Panc1 (cell line): Measurements from ENCODE around the gene PYGO2. TPM values are rescaled to one million over a fixed set of nuclear protein-coding genes. Genes with fewer than 3 reads are reported as not detected.

Source experiments
- ATAC-seq: fragments of 200-7000 bp; cut with Tn5 transposase; 2 replicates; pipeline ENCODE4 v1.9.1; 2020; ENCODE audit warnings: mild to moderate bottlenecking, moderate library complexity
- BruUV-seq: library from RNA; stranded (reverse); fragments of 400-500 nt; replicated peaks from 2 replicates; lab custom pipeline; 2021; lab: Mats Ljungman, UMichigan
- CTCF ChIA-PET: fragments of 300-600 bp; sonication (Branson Sonifier 250); formaldehyde crosslinking; loops from one replicate; lab custom pipeline; 2022; ENCODE audit warnings: antibody characterized with exemption; lab: Charles Lee
- POLR2A ChIA-PET: fragments of 300-600 bp; sonication (Branson Sonifier 250); formaldehyde crosslinking; loops from one replicate; lab custom pipeline; 2022; ENCODE audit warnings: antibody characterized with exemption; lab: Charles Lee
- DNase-seq: peaks from one replicate; pipeline ENCODE4 v3.0.0-alpha.2; 2010; ENCODE audit warnings: low read depth, low spot score
- H3K27ac ChIP-seq: 2 replicates; pipeline ENCODE4 v1.5.1; 2011; ENCODE audit warnings: mild to moderate bottlenecking, low read length, inconsistent platforms
- H3K27me3 ChIP-seq: fragments of 200-500 bp; sonication (Bioruptor generic); 2 replicates; pipeline ENCODE4 v1.6.0; 2014; ENCODE audit warnings: low read length, inconsistent platforms; ENCODE audit not compliant: control insufficient read depth, insufficient read depth
- H3K36me3 ChIP-seq: fragments of 200-500 bp; sonication (Bioruptor generic); 2 replicates; pipeline ENCODE4 v1.5.1; 2014; ENCODE audit warnings: inconsistent platforms, mild to moderate bottlenecking, low read length, moderate library complexity; ENCODE audit not compliant: control insufficient read depth, insufficient read depth
- H3K4me1 ChIP-seq: 2 replicates; pipeline ENCODE4 v1.5.1; 2011; ENCODE audit warnings: inconsistent platforms, mild to moderate bottlenecking, low read length, moderate library complexity; ENCODE audit not compliant: control insufficient read depth, insufficient read depth
- H3K4me3 ChIP-seq, 2 experiments: 2 replicates each; pipeline ENCODE4 v1.5.1; 2011 to 2012; ENCODE audit warnings: low read depth in 2 of 2, low read length in 2 of 2, mild to moderate bottlenecking in 2 of 2, inconsistent platforms in 1 of 2, moderate library complexity in 1 of 2
- H3K9me3 ChIP-seq: fragments of 200-500 bp; sonication (Bioruptor generic); 2 replicates; pipeline ENCODE4 v1.5.1; 2014; ENCODE audit warnings: low read depth, mild to moderate bottlenecking, inconsistent platforms, low read length, moderate library complexity; ENCODE audit not compliant: control insufficient read depth, insufficient read depth
- POLR2AphosphoS5 ChIP-seq: IDR thresholded peaks from 2 replicates; pipeline ENCODE4 v1.6.1; 2012; ENCODE audit warnings: mild to moderate bottlenecking, low read depth, low read length, moderate library complexity
- SIN3A ChIP-seq: IDR thresholded peaks from 2 replicates; pipeline ENCODE4 v1.6.1; 2012; ENCODE audit warnings: low read depth, mild to moderate bottlenecking, low read length, moderate library complexity, borderline replicate concordance; ENCODE audit not compliant: insufficient read depth
- TCF7L2 ChIP-seq: IDR thresholded peaks from 2 replicates; pipeline ENCODE4 v1.6.1; 2011; ENCODE audit warnings: mild to moderate bottlenecking, low read depth, low read length, inconsistent platforms
- in situ Hi-C: cut with HindIII; loops from 2 replicates; pipeline ENCODE4 v1.10.0; 2016; ENCODE audit warnings: low sequenced_read_pairs, low pct_unique_long_range_greater_than_20kb
- intact Hi-C: fragments of 100-400 bp; cut with micrococcal nuclease; formaldehyde crosslinking; loops from one replicate; pipeline ENCODE4 v1.10.0; 2022; ENCODE audit not compliant: unreplicated experiment
- total RNA-seq: library from RNA; stranded (reverse); gene quantifications from one replicate; pipeline ENCODE4 v1.2.1, GENCODE V29; 2021; ENCODE audit not compliant: unreplicated experiment
- TF ChIP-seq, protein P1 (sequence below), 2 experiments: IDR thresholded peaks; 2 replicates each; pipeline ENCODE4 v1.6.1; 2011 to 2012; ENCODE audit warnings: low read depth in 2 of 2, control low read depth in 1 of 2, low read length in 1 of 2, mild to moderate bottlenecking in 1 of 2, moderate library complexity in 1 of 2; ENCODE audit not compliant: insufficient read depth in 1 of 2
- TF ChIP-seq, protein P2 (sequence below): fragments of 450-650 bp; IDR thresholded peaks from 2 replicates; pipeline ENCODE4 v1.5.1; 2017; ENCODE audit warnings: mild to moderate bottlenecking

The PYGO2 gene
- total RNA-seq, 1 experiment from 2014 or later = 41.1 TPM

DNA sequence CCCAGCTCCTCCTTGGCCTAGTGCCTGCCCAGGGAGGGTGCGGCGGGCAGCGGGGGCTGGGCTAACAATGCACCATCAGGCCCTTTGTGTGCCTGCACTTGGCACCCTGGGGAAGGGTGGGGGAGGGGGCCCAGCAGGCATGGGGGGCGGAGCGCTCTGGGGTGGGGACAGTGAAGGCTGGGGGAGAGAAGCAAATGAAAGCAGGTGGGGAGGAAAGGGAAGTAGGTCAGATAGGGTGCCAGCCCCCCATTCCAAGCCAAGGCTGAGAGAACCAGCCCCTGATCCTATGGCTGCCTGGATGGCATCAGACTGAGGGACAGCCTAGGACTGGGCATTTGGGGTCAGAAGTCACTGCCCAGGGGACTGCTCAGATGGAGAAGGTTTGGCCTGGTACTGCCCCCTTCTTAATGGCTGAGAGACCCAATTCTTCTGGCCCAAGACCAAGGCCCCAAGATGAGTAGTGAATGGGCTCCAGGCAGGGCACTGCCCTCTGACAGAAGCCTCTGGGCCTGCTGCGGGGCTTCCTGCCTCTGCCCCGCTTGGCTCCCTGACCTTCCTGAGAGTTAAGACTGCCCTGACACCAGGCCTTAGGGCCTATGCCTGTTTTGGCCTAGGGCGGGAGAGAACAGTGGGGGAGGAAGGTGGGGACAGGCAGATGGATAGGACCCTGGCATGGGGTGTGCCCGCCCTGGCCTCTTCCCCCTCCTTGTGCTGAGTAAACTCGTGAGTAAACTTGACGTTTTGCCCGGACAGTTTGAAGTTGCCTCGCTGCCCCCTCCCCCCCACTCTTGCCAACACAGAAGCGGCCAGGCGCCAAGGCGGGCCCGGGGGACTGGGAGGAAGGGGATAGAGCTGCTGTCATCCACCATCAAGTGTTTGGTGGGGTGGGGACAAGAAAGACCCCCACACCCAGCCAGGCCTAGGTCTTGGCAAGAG lies 43.8 kb upstream of the PYGO2 start:
- TF ChIP-seq POLR2AphosphoS5 (peak; percentile 26; the same call in 1 of the 2 replicates), TCF7L2 (no peak)
- ChIA-PET POLR2A (no interaction called here), CTCF (no interaction called here)
- in situ Hi-C loops (no loop called here), intact Hi-C loops (no loop called here)
- peak overlapping the region; percentile 99 for H3K27ac ChIP-seq
- peaks cover 5% of the 10 kb centered on the region; the same call in 1 of the 2 replicates for H3K36me3 ChIP-seq
- DNase-seq (no peak), ATAC-seq (peak; percentile 1; the same call in 1 of the 2 replicates)
- peaks cover 40% of the 10 kb centered on the region for H3K4me1 ChIP-seq
- TSS peak; percentile 59 for BruUV-seq
- peak overlapping the region; percentile 80 to 98; a peak in 3 of 4 replicates for H3K4me3 ChIP-seq
- no peaks in the 10 kb centered on the region for H3K27me3 ChIP-seq
- no peaks in the 10 kb centered on the region for H3K9me3 ChIP-seq

DNA sequence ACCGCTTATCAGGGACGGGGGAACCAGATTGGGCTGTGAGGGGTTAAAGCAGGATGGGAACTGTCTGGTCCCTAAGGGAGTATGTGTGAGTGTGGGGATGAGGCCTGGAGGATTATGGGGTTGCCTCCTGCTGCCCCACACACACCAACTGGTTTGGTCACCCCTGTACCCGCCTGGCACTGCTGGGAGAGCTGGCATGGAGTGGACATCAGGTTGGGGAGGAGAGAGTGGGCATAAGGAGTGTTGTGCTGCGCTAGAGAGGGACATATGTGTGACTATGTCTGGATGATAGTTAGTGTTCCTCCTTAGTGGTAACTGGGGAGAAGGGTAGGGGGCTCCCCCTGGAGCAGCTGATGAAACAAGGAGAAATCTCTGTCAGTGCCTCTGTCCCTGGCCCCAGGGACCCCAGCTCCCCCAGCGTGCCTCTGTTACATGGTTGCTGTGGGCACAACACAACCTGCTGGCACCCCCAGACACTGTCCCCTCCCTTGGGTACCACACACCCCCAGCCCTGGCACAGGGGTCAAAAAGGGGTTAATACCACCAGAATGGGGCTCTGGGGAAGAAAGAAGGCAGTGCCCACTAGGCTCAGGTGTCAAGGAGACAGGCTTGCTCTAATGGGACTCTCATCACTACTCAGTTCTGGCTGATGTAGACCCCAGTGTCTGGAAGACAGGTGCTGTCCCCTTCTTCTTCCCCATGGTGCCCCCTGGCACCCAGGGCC lies 42.9 kb upstream of the PYGO2 start:
- ATAC-seq = no peak
- TF ChIP-seq, protein P1, sequence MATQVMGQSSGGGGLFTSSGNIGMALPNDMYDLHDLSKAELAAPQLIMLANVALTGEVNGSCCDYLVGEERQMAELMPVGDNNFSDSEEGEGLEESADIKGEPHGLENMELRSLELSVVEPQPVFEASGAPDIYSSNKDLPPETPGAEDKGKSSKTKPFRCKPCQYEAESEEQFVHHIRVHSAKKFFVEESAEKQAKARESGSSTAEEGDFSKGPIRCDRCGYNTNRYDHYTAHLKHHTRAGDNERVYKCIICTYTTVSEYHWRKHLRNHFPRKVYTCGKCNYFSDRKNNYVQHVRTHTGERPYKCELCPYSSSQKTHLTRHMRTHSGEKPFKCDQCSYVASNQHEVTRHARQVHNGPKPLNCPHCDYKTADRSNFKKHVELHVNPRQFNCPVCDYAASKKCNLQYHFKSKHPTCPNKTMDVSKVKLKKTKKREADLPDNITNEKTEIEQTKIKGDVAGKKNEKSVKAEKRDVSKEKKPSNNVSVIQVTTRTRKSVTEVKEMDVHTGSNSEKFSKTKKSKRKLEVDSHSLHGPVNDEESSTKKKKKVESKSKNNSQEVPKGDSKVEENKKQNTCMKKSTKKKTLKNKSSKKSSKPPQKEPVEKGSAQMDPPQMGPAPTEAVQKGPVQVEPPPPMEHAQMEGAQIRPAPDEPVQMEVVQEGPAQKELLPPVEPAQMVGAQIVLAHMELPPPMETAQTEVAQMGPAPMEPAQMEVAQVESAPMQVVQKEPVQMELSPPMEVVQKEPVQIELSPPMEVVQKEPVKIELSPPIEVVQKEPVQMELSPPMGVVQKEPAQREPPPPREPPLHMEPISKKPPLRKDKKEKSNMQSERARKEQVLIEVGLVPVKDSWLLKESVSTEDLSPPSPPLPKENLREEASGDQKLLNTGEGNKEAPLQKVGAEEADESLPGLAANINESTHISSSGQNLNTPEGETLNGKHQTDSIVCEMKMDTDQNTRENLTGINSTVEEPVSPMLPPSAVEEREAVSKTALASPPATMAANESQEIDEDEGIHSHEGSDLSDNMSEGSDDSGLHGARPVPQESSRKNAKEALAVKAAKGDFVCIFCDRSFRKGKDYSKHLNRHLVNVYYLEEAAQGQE (IDR thresholded peaks at IDR 0.05; ENCODE audit: insufficient read depth in 1 of 2, low read depth in 2 of 2, low read length in 1 of 2) = no peak
- TF ChIP-seq TCF7L2 (no peak), SIN3A (no peak), POLR2AphosphoS5 (no peak)
- TF ChIP-seq, protein P2, sequence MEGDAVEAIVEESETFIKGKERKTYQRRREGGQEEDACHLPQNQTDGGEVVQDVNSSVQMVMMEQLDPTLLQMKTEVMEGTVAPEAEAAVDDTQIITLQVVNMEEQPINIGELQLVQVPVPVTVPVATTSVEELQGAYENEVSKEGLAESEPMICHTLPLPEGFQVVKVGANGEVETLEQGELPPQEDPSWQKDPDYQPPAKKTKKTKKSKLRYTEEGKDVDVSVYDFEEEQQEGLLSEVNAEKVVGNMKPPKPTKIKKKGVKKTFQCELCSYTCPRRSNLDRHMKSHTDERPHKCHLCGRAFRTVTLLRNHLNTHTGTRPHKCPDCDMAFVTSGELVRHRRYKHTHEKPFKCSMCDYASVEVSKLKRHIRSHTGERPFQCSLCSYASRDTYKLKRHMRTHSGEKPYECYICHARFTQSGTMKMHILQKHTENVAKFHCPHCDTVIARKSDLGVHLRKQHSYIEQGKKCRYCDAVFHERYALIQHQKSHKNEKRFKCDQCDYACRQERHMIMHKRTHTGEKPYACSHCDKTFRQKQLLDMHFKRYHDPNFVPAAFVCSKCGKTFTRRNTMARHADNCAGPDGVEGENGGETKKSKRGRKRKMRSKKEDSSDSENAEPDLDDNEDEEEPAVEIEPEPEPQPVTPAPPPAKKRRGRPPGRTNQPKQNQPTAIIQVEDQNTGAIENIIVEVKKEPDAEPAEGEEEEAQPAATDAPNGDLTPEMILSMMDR = no peak
- H3K4me3 ChIP-seq = peak overlapping the region; percentile 80 to 98
- peak overlapping the region; percentile 99 for H3K27ac ChIP-seq
- no peaks in the 10 kb centered on the region for H3K27me3 ChIP-seq
- DNase-seq = no peak
- intact Hi-C loops (loop anchor here (5.0 kb wide), 1 partner anchor 277 kb away; no protein-coding TSS in a partner anchor), in situ Hi-C loops (no loop called here)
- POLR2A ChIA-PET = no interaction called here
- peaks cover 5% of the 10 kb centered on the region; the same call in 1 of the 2 replicates for H3K36me3 ChIP-seq
- no peaks in the 10 kb centered on the region for H3K9me3 ChIP-seq
- peaks cover 48% of the 10 kb centered on the region for H3K4me1 ChIP-seq
- BruUV-seq = no TSS peak
- CTCF ChIA-PET = no interaction called here
